HG02970 (cell line): ENCODE data around the gene CHERP.

ENCODE experiments used
- ATAC-seq: cut with Tn5 transposase; IDR thresholded peaks from one replicate; pipeline ENCODE4 v1.9.1; 2021; ENCODE audit warnings: mild to moderate bottlenecking, moderate library complexity, moderate number of reproducible peaks; ENCODE audit not compliant: unreplicated experiment, low FRiP score

Gene CHERP

DNA sequence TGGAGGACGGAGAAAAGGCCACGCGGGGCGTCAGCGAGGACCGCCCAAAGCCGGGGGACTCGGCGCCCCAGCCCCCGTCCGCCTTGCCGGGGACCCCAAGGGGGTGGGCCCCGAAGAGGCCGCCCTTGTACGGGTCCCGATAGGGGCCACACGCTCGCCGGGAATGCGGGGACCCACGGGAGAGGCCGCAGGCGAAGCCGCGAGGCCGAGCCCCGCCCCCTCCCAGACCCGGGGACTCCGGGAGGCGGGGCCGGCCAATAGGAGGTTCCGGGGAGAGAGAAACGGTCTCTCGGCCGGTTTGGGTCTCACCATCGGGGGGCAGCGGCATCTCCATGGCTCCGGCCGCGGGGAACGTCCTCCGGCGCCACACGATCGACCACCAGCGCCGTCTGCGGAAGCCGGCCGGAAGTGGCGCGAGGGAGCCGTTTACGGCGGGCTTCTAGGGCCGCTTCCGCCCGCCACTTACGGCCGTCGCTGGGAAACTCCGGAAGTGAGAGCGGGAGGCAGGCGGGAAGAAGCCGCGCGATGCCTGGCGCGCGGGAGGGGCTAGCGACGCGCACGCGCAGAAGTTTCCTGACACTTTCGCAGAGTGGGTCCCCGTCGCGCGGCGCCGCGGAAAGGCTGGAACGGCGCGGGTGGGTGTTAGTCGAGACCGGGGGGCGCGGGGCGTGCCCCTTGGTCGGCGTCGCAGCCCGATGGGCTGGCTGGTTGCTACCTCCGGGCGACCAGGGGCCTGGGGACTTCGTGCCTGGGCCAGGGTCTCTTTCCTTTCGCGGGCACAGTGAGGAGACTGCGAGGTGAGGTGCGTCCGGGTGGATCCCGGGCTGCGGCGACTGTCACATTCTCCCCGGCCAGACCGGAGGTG is at the start of gene CHERP:
Gene CHERP (minus strand): TSS at position 393 of the 865 bp plus-strand sequence. CDS start 59 bp downstream, at position 334.
- peak; percentile 86 for ATAC-seq

DNA sequence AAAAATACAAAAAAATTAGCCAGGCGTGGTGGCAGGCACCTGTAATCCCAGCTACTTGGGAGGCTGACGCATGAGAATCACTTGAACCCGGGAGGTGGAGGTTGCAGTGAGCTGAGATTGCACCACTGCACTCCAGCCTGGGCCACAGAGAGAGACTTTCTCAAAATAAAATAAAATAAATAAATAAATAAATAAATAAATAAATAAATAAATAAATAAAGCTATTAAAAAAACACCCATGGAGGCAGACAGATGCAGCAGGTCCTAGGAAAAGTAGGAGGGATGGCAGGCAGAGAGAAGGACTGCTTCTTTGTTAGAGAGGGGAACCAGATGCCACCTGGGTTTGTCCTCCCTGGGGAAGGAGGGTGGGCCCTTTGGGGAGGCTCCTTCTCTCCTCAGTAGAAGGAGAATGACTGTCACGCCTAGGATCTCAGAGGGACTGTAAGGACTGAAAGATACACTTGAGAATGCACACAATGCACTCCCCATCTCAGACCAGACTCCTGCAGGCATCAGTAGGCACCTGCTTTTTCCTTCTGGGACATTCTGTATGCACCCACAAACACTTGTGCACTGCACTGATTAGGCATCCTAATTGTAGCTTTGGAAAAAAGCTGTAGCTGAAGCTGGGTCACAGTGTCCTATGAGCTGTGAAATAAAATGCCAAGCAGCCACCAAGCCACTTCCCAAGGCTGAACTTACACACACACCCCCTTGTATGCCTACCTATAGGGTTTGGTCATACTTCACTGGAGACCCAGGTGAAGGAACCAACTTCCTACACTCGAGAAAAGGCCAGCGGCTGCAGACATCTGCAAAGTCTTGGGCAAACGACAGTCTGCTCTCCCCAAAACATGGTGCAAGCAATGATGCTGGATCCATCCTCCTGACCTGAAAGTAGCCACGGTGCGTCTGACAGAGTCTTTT is 48.9 kb upstream of the CHERP start:
- ATAC-seq = no peak

DNA sequence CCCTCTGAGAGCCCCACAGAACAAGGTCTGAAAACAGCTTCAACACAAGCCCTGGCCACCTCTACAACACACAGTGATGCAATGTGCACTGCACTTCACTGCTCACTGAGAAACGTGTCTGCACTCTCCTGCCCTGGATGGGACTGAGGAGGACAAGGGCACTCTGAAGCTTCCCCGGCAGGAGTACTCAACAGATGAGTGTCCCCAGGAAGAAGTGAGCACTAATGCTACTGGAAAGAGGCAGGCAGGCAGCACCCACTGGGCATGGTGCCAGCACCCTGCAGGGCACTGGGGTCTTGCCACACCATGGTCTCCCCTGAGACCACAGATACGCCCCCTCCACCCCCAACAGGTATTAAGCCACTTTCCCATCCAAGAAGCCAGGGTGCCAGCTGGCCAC is 47.7 kb upstream of the CHERP start:
- ATAC-seq = no peak

DNA sequence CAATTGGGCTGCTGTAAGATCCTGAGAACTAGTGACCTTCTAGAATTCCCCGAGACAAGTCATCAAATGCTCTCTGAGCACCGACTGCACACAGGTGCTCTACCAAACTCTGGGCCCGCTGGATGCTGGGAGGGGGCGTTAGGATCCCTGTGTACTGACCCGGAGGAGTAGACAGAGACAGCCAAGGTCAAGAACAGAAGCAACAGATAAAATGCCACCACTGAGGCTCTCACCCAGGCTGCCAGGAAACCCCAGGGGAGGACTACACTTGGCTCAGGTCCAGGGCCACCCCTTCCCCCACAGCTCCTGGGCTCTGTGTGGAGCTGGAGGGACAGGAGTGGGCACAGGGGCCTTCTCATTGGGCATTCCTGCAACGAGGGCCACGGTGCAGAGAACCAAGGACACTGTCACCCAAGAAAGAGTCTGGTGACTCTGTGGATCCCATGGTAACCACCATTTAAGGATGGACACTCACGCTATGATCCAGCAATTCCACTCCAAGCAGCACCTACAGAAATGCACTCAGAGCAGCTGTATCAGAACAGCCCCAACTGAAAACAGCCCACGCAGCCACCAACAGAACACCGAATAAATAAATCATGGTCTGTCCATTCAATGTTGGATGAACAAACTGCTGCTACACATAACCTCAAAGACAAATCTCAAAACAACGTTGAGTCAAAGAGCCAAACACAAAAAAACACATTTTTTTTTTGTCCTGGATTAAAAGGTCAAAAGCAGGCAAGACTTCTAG is 46.8 kb upstream of the CHERP start:
- ATAC-seq = peak; percentile 13

DNA sequence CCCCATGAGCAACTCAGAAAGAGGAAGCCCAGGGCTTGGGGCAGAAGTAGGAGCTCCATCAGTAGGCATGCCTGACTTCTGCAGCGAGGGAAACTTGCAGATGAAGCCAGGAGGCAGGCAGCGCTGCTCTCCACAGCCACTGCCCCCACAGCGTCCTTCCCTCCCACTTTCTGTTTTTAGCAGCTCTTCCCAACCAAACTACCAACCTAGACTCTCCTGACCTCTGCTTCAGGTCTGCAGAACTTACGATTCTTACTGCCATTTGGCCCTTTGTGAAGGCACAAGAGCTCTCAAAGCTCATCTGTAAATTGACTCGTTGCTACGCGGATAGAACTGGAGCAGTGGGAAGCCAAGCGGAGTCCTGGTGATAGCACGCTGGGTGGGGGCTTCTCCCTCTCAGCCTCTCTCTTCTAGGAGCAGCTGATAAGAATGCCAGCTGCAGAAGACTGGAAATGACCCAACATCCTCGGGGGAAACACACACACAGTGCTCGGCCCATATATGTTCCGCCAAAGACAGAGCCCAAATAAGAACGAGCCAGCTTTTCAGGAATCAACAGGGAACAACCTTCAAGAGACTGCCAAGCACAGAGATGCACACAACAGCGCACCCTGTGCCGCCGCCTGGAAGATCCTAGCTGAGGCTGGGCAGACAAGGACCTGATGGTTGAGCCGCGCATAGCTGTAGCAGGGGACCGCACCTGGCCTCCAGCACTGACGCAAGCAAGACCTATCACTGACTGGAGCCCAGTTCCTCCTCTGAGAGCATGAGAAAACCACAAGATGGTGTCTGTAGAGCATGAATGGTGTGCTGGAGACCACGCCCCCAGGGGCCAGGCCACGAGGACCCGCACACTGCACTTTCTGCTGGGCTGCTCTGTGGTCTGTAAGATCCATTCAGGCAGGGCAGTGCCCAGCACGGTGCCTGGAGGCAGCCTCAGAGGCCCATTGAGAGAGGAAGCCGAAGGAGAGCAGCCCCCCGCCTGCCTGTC is 45.9 kb upstream of the CHERP start:
- peak; percentile 28 for ATAC-seq

GRCh38 chr19:16586991-16587832 is 45.0 kb upstream of the CHERP start:
- no peak for ATAC-seq

DNA sequence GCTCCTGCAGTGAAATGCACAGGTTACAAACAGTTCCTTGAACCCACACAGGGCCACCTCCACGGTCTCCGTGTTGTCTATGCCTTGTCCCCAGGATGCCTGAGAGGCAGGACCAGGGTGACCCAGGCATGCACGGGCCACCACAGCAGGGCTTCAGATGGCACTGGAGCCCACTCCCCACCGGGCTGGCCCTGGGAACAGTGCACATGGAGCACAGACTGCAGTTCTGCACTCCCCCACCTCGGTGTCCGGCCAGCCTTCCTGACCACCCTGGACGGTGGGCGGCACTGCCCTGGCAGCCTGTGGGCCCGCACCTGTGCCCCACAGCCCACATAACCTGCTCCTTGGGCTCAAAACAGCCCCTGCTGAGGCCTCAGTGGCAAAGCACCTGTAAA is 44.2 kb upstream of the CHERP start:
- ATAC-seq = no peak

GRCh38 chr19:16585808-16586476 is 43.7 kb upstream of the CHERP start:
- ATAC-seq = peak; percentile 29

DNA sequence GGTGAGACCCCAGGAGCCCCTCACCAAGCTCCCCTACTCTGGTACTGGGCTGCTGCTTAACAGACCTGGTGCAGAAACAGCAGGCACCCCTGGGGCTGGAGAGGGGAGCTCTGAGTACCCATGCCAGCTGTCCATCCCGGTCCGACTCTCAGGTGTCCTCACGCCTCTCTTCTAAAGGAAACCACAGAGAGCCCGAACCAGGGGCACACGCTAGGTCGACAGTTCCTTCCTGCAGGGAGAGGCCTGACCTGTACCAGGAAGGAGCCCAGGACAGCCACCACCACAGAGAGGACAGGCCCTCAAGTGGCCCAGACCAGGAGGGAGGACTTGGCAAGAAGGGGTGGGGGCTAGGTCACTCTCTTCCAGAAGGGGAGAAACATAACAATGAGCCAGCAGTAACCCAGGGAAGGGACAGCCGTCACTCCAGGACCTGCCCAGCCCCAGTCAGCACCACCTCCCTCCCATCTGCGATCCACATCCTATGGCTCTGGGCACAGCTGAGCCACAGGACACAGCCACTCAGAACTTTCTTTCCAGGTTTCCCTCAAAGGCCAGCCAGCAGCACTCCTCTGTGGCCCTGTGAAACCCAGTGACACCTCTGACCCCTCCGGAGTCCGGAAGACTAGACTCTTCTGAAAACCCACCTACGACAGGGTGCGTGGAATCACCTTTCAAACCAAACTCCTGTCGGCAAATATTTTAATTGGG is 43.0 kb upstream of the CHERP start:
- ATAC-seq = no peak

DNA sequence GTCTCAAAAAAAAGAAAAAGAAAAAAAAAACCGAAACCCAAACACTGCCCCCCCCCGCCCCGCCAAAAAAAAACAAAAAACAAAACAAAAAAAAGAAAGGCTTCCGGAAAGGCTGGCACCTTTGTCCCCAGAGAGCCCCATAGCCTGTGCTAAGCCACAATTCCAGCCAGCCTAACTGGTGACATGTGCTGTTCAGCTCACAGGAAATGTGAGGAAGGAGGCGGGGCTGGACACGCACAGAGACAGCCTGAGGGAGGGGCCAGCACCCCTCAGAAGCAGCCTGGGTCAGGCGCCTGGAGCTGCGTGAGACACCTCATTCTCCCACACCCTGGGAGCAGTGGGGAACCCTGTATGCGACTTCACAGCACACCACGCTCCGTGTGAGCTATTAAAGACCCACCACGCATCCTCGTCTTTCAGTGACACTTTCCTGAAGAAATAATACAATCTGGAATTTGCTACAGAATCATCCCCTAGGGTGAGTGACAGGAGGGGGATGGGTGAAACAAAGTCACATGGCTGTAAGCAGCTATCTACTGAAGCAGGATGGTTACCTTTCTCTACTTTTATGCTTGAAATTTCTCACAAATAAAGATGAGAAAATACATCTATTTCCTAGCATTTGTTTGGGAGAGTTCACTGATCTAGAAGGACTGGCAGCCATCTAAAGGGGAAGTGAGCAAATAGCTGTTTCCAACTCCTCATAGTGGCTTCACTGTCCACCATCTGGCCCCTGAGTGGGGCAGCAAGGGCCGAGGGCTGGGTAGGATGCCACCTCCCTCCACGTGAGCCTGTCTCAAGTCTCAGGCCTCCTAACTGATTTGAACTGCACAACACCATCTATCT is 42.2 kb upstream of the CHERP start:
- peak; percentile 44 for ATAC-seq

DNA sequence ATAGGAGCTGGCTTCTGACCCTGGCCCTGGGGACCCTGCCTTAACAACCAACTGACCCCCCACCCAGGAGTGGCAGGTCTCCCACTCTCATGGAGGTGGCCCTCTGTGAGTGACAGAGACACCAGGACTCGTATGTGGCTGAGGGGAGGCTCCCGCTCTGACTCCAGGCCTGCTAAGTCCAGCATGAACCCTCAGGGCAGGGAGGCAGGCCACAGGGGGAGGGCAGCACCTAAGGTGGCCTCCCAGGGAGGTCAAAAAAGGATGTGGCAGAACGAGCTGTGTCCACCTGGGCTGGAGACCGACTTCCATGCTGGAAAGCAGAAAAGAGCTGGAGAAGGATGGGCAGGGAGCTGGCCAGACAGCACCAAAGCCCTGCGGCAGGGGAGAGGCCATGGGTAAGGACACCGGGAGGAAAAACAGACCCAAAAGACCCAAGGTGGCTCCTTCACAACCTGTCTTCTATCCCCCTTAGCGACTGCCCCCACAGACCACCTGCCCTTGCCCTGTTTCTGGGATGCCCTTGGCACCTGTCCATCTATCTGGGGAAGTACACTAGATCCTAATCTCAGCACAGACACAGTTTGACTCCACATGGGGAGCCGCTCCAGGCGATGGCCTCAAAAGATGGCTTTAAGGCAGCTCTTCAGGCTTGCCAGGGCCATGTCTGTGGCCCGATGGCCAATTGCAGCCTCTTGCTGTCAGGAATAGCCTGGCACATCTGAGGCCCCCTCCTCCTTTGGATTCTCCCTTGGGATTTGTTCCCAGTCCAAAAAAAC is 40.4 kb upstream of the CHERP start:
- ATAC-seq = no peak

GRCh38 chr19:16581971-16582343 is 39.7 kb upstream of the CHERP start:
- no peak for ATAC-seq

DNA sequence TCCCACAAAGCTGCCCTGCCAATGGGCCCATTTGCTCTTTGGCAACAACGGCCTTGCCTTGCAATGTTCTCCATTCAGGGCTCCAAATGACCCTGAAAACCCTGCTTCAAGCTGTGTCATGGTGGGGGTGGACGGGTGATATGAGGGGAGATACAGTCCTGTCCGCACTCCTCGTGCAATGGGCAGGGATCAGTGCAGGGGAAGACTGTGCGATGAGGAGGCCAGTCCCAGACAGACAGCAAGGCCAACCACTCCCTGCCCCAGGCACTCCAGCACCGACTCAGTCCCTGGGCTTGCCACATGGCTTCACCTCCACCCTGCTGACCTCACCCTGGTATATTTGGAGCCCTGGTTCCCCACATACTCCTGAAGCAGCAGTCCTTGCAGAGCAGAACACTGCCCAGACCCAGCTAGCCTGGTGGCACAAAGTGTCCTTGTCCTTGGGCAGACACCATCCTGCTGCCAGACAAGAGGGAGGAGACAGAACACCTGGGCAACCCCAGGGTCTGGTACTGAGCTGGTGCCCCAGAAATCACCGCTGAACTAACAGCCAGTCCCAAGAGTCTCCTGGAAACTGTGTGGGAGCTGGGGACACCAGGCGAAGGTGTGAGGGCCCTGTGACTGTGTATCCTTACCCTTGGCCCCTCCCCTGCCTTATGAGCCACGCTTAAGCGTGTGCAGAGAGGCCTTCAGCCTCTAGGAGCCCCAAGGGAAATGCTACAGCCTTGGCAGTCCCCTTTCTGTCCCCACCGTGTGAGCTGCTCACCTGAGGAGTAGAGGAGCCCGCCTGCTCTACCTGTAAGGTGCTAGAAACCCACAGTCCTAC is 39.1 kb upstream of the CHERP start:
- no peak for ATAC-seq

- no peak for ATAC-seq
Measured at GRCh38 chr19:16579381-16579780, 37.1 kb upstream of the CHERP start.

DNA sequence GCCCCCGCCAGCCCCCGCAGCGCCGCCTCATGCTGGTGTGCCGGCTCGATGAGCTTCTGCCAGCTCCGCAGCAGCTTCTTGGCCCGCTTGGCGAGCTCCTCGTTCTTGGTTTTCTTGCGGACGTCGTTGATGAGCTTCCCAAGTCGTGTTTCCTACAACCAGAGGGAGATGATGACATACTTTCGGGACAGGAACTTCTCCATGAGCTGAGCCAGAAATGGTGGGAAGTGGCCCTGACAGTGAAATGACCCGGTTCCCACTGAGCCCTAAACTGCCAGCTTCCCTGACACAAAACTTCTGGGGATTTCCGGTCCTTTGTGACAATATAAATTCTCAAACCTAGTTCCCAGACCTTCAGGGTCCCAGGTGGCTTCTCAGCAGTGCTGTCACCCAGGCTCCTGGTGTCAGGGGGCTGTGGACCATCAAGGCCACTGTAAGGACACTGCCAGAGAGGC is 35.3 kb upstream of the CHERP start:
- no peak for ATAC-seq
